Measurements from ENCODE around the gene CNPY2. TPM values are rescaled to one million over a fixed set of nuclear protein-coding genes. Genes with fewer than 3 reads are reported as not detected.
"Not testable (repeated sequence)": the region's sequence is repeated elsewhere in the genome, so short reads cannot be mapped to it uniquely, and the experiment has no call there.

CNPY2 gene
- total RNA-seq, 4 donors from 2014 or later, result 37.2 to 66.6 (median 55.3) TPM

DNA sequence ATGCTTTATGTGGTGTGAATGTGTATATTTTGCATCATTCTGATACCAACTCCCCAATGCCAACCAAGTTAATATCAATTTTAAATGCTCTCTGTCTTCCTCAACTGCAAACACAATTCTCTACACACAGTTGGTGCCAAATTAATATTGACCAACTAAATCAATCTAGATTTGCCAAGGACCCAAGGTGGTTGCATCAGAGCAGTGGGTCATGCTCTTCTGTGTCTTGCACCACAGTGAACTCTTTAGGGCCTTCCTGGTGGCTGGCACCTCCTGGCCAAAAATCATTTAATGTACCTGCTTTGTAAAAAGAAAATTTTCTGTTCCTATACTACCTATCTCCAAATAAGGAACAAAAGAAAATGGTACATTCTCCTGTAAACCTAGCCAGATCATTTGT is 34.9 kb downstream of the CNPY2 start:
- DNase-seq, result no peak
- Histone ChIP-seq H3K27me3 (no peaks in the 10 kb centered on the region), H3K9me3 (no peaks in the 10 kb centered on the region), H3K4me1 (no peaks in the 10 kb centered on the region), H3K27ac (no peak overlapping the region), H3K4me3 (no peak overlapping the region), H3K36me3 (peaks cover 29 to 100% (median 72%) of the 10 kb centered on the region in 3 donors)
- intact Hi-C loops (cut with DNase I), result no loop called here
- no peak for TF ChIP-seq POLR2A (IDR thresholded peaks at IDR 0.05)
- TF ChIP-seq, protein P1, sequence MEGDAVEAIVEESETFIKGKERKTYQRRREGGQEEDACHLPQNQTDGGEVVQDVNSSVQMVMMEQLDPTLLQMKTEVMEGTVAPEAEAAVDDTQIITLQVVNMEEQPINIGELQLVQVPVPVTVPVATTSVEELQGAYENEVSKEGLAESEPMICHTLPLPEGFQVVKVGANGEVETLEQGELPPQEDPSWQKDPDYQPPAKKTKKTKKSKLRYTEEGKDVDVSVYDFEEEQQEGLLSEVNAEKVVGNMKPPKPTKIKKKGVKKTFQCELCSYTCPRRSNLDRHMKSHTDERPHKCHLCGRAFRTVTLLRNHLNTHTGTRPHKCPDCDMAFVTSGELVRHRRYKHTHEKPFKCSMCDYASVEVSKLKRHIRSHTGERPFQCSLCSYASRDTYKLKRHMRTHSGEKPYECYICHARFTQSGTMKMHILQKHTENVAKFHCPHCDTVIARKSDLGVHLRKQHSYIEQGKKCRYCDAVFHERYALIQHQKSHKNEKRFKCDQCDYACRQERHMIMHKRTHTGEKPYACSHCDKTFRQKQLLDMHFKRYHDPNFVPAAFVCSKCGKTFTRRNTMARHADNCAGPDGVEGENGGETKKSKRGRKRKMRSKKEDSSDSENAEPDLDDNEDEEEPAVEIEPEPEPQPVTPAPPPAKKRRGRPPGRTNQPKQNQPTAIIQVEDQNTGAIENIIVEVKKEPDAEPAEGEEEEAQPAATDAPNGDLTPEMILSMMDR (IDR thresholded peaks at IDR 0.05), result no peak

DNA sequence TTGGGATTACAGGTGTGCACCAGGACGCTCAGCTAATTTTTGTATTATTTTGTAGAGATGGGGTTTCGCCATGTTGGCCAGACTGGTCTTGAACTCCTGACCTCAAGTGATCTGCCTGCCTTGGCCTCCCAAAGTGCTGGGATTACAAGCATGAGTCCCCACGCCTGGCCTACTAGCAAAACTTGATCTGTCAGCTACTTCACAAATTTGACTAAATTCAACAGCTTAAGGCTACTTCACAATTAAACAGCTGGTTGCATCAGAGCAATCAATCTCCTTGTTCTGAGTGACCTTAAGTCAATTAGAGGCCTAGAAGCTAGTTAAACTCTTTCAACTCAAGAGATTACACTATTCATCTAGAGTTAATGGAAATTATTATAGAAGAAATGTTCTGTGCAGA is 36.9 kb downstream of the CNPY2 start:
- H3K36me3 ChIP-seq, result peaks cover 33 to 100% (median 80%) of the 10 kb centered on the region in 3 donors
- H3K4me1 ChIP-seq, result no peaks in the 10 kb centered on the region
- TF ChIP-seq POLR2A (IDR thresholded peaks at IDR 0.05), result no peak
- TF ChIP-seq, protein P1 (IDR thresholded peaks at IDR 0.05), result no peak
- no peak for DNase-seq
- no peak overlapping the region for H3K27ac ChIP-seq
- WGBS, 2 donors, result 89 to 97% methylated on average over 3 of the region's 3 CpGs
- no peaks in the 10 kb centered on the region for H3K27me3 ChIP-seq
- no peak overlapping the region for H3K4me3 ChIP-seq
- no peaks in the 10 kb centered on the region for H3K9me3 ChIP-seq
- intact Hi-C loops (cut with DNase I), result no loop called here

DNA sequence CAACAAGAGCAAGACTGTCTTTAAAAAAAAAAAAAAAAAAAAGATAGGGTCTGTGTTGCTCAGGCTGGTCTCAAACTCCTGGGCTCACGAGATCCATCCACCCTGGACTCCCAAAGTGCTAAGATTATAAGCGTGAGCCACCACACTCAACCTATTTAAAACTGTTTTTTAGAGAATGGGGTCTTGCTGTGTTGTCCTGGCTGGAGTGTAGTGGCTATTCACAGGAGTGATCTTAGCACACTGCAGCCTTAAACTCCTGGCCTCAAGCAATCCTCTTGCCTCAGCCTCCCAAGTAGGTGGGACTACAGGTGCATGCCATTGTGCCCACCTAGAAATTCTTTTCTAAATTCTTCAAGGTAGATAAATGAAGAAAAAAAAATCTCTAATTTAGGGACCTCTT is 41.5 kb downstream of the CNPY2 start:
- no peak overlapping the region for H3K4me3 ChIP-seq
- H3K4me1 ChIP-seq, result no peaks in the 10 kb centered on the region
- H3K36me3 ChIP-seq, result peaks cover 20 to 100% (median 62%) of the 10 kb centered on the region in 3 donors
- TF ChIP-seq POLR2A (IDR thresholded peaks at IDR 0.05), result no peak
- TF ChIP-seq, protein P1 (IDR thresholded peaks at IDR 0.05), result no peak
- DNase-seq, result no peak
- H3K9me3 ChIP-seq, result no peaks in the 10 kb centered on the region
- H3K27me3 ChIP-seq, result no peaks in the 10 kb centered on the region
- no peak overlapping the region for H3K27ac ChIP-seq
- intact Hi-C loops (cut with DNase I), result no loop called here
- WGBS, 2 donors, result 94 to 97% methylated on average over 2 of the region's 2 CpGs

DNA sequence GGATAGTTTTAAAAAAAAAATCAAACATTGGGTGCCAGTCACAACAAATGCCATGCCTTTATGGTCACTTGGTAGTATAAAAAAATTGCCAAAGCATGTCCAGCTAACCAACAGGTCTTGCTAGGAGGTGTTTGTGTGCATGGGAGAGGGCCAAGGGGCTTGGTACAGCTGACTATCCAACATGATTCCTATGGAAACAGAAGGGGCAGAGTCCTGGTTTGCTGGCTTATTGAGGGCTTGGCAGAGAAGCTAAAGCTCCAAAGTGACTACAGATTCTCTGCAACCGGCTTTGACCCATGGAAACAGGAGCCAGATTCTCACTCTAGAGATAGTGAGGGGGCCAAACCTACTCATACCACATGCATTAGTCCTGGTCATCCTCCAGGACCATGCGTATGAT is 43.3 kb downstream of the CNPY2 start:
- H3K4me1 ChIP-seq; H3K27ac ChIP-seq; H3K4me3 ChIP-seq; H3K9me3 ChIP-seq; DNase-seq; intact Hi-C loops (cut with DNase I); H3K27me3 ChIP-seq: not testable (repeated sequence)
- H3K36me3 ChIP-seq, result peaks cover 14 to 85% (median 52%) of the 10 kb centered on the region in 3 donors
- 88 to 89% methylated on average over 2 of the region's 2 CpGs for WGBS, 2 donors

DNA sequence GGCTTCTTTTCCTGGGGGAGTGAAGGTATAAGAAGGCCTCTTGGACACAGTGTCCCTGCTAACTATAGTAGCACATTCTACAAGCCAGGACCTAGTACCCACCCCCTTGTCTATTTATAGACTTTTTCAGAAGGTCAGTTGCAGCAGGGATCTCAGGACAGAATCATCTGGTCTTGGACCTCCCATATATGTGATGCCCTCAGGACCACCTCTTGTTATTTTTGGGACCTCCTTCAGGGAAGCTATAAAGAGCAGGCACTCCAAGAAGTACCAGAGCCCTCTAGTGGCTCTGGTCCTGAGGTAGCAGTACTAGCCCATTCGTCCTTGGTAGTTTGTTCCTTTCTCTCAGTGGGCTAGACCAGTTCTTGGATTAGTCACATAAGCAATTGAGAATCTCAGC is 44.8 kb downstream of the CNPY2 start:
- peaks cover 13 to 70% (median 41%) of the 10 kb centered on the region in 3 donors for H3K36me3 ChIP-seq
- peaks cover 0 to 18% (median 10%) of the 10 kb centered on the region in 3 donors for H3K4me1 ChIP-seq
- no peaks in the 10 kb centered on the region for H3K9me3 ChIP-seq
- intact Hi-C loops (cut with DNase I), result no loop called here
- TF ChIP-seq POLR2A (IDR thresholded peaks at IDR 0.05), result no peak
- TF ChIP-seq, protein P1 (IDR thresholded peaks at IDR 0.05), result peak in 3 of 6 experiments; percentile 6 to 18 (median 7)
- H3K4me3 ChIP-seq, result no peak overlapping the region
- DNase-seq, result no peak
- H3K27me3 ChIP-seq, result no peaks in the 10 kb centered on the region
- WGBS, 2 donors, result 0 to 38% methylated on average over 1 of the region's 1 CpG
- peak overlapping the region in 2 of 4 donors; percentile 2 to 9 for H3K27ac ChIP-seq

All from esophagus squamous epithelium (tissue), 5 donors.